ENCODE results near the gene CBX2.
"Not testable (repeated sequence)": the region's sequence is repeated elsewhere in the genome, so short reads cannot be mapped to it uniquely, and the experiment has no call there.

CBX2 gene

DNA sequence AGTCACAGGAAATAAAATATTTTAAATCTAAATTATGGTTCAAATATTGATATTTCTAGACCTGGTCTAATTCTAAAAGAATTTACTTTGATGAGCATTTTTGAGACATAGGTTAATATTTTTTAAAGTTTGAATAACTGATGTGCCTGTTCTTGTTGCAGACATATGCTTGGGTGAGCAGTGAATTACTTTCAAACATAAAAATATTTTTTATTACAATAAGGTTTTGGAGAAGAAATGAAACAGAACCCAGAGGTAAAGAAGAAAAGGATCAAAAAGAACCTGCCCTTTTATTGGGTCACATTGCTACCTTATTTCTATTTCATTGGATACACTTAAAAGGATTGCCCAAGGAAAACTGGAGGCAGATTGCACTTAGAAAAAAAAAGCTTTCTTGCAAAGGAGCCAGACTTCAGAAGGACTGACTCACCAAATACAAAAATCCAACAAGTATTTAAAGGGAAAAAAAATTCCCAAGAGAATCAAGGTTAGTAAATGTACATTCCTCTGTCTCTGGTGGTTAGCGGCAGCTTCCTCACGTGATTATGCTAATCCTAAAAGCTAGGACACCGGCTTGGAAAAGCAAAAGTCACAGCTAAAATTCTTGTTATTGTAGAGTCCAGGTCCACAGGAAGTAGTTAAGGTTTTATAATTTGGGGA, 28.7 kb upstream of the CBX2 start:
- TF ChIP-seq, protein P1, sequence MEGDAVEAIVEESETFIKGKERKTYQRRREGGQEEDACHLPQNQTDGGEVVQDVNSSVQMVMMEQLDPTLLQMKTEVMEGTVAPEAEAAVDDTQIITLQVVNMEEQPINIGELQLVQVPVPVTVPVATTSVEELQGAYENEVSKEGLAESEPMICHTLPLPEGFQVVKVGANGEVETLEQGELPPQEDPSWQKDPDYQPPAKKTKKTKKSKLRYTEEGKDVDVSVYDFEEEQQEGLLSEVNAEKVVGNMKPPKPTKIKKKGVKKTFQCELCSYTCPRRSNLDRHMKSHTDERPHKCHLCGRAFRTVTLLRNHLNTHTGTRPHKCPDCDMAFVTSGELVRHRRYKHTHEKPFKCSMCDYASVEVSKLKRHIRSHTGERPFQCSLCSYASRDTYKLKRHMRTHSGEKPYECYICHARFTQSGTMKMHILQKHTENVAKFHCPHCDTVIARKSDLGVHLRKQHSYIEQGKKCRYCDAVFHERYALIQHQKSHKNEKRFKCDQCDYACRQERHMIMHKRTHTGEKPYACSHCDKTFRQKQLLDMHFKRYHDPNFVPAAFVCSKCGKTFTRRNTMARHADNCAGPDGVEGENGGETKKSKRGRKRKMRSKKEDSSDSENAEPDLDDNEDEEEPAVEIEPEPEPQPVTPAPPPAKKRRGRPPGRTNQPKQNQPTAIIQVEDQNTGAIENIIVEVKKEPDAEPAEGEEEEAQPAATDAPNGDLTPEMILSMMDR (IDR thresholded peaks at IDR 0.05; ENCODE audit: insufficient read depth, low read depth, low read length, missing control alignments): no peak
- H3K4me3 ChIP-seq (ENCODE audit: low read depth, low read length): no peak overlapping the region
- no peak for DNase-seq (ENCODE audit: low read depth)

DNA sequence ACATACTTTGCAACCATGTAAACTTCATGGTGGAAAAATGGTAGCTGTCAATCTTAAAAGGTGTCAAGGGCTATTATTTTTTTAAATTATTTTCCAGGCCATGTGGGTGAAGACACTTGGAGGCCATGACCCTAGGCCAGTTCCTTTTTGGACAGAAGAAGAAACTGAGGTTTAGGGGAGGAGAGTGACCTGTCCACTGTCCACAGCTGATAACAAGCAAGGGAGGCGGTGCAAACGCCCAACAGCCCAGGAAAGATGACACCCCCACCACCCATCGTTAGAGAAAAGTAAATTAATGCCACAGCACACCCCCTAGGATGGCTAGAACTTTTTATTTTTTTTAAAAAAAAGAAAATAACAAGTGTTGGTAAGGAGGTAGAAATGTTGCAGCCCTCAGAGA, 28.0 kb upstream of the CBX2 start:
- H3K4me3 ChIP-seq (ENCODE audit: low read depth, low read length): no peak overlapping the region

DNA sequence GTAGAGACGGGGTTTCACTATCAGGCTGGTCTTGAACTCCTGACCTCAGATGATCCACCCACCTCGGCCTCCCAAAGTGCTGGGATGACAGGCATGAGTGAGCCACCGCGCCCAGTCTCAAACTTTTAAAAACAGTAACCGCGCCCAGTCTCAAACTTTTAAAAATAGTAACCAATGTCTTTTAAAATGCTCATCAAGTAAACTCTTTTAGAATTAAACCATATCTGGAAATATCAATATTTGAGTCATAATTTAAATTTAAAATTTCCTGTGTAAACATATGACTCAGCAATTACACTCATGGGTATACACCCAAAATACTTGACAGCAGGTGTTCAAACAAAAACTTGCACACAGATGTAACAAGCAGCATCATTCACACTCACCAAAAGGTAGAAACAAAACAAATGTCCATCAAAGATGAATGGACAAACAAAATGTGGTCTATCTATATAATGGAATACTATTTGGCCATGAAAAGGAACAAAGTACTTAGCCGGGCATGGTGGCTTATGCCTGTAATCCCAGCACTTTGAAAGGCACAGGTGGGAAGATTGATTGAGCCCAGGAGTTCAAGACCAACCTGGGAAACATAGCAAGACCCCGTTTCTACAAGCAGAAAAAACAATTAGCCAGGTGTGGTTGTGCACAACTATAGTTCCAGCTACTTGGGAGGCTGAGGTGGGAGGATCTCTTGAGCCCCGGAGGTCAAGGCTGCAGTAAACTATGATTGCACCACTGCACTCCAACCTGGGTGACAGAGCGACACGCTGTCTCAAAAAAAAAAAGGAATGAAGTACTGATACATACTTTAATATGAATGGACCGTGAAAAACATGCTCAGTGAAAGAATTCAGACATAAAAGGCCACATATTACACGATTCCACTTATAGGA, 27.1 kb upstream of the CBX2 start:
- TF ChIP-seq, protein P1 (IDR thresholded peaks at IDR 0.05; ENCODE audit: insufficient read depth, low read depth, low read length, missing control alignments): no peak
- no peak overlapping the region for H3K4me3 ChIP-seq (ENCODE audit: low read depth, low read length)
- peak; percentile 35 for DNase-seq (ENCODE audit: low read depth)

More for the DNA sequence above, 28.0 kb upstream of the CBX2 start:
- TF ChIP-seq, protein P1 (IDR thresholded peaks at IDR 0.05; ENCODE audit: insufficient read depth, low read depth, low read length, missing control alignments): no peak
- no peak for DNase-seq (ENCODE audit: low read depth)

DNA sequence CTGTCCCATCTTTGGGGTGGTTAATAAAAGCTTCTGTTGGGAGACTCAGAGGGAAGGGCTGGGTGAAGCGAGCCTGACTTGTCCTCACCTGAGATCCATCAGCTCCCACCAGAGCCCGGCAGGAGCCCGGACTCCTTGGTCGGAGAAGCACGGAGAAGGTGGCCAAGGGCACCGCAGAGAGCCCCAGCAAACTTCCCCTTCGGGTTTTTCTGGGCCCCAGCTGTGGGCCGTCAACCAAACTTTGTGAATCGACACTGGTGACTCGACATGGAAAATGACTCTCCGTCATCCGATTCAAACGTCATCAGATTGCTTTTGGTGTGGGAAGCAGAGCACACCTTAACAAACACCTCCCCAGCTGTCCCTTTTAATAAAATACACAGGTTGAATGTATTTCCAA, 25.8 kb upstream of the CBX2 start:
- DNase-seq (ENCODE audit: low read depth): no peak
- H3K4me3 ChIP-seq (ENCODE audit: low read depth, low read length): no peak overlapping the region
- TF ChIP-seq, protein P1 (IDR thresholded peaks at IDR 0.05; ENCODE audit: insufficient read depth, low read depth, low read length, missing control alignments): no peak

DNA sequence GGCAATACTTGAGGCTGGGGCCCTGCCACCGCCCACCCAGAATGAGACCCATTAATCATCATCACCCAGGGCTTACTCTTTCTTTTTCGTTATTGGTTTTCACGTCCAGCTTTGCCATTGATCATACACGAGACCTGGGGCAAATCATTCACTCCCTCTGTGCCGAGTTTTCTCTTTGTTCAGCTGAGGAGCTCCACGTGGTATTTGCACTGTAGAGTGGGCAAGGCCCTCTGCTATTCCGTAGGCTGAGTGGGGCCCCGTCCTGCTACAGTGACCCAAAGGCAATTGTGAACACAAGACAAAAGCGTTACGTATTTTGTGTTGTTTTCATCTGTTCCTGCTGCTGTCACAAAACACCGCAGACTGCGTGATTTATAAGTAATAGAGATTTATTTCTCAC, 23.6 kb upstream of the CBX2 start:
- TF ChIP-seq, protein P1 (IDR thresholded peaks at IDR 0.05; ENCODE audit: insufficient read depth, low read depth, low read length, missing control alignments): no peak
- H3K4me3 ChIP-seq (ENCODE audit: low read depth, low read length): no peak overlapping the region
- DNase-seq (ENCODE audit: low read depth): no peak

DNA sequence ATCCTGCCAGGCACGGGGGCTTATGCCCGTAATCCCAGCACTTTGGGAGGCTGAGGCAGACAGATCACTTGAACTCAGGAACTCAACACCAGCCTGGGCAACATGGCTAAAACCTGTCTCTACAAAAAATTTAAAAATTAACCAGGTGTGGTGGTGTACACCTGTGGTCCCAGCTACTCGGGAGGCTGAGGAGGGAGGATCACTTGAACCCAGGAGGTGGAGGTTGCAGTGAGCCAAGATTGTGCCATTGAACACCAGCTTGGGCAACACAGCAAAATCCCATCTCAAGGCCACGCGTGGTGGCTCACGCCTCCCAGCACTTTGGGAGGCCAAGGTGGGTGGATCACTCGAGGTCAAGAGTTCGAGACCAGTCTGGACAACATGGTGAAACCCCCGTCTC, 23.0 kb upstream of the CBX2 start:
- H3K4me3 ChIP-seq (ENCODE audit: low read depth, low read length); DNase-seq (ENCODE audit: low read depth): not testable (repeated sequence)

DNA sequence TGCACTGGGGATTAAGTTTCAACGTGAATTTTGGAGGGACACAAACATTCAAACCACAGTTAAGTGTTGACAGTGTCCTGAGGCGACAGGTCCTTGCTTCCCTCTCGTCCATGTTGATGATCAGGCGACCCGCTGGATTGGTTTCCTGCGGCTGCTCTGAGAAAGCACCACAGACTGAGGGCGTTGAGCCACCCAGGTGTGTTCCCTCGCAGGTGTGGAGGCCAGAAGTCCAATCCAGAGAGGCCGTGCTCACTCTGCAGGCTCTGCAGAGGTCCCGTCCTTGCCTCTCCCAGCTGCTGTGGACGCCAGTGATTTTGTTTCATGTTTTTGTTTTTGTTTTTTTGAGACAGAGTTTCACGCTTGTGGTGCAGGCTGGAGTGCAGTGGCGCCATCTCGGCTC, 22.4 kb upstream of the CBX2 start:
- H3K4me3 ChIP-seq (ENCODE audit: low read depth, low read length): no peak overlapping the region
- DNase-seq (ENCODE audit: low read depth): no peak
- TF ChIP-seq, protein P1 (IDR thresholded peaks at IDR 0.05; ENCODE audit: insufficient read depth, low read depth, low read length, missing control alignments): no peak

All from GM12865 (cell line).